Stomach (tissue), 9 donors: Measurements from ENCODE around the gene GRIA3. TPM values are rescaled to one million over a fixed set of nuclear protein-coding genes. Genes with fewer than 3 reads are reported as not detected.

Experiments
- DNase-seq, 2 donors: peaks; one replicate each; pipeline versions ENCODE4 v3.0.0 to v3.0.0-alpha.2; 2013 to 2019
- H3K27ac ChIP-seq, 5 donors: fragments of 200-600 bp in 4 of 5; sonication (generic) in 4 of 5; one replicate each; pipeline ENCODE4 v1.5.1; 2013 to 2019; ENCODE audit warnings: mild to moderate bottlenecking in 1 of 5, moderate library complexity in 1 of 5
- H3K27me3 ChIP-seq, 3 donors: fragments of 200-600 bp; sonication (generic); one replicate each; pipeline ENCODE4 v1.5.1; 2017 to 2019; ENCODE audit warnings: mixed run types in 1 of 3
- H3K36me3 ChIP-seq, 4 donors: fragments of 200-600 bp; sonication (generic); 1 replicate in 3 of 4; 2 replicates in 1 of 4; pipeline ENCODE4 v1.5.1; 2016 to 2019
- H3K4me1 ChIP-seq, 4 donors: fragments of 200-600 bp; sonication (generic); one replicate each; pipeline ENCODE4 v1.5.1; 2016 to 2019
- H3K4me3 ChIP-seq, 4 donors: fragments of 200-600 bp; sonication (generic) in 3 of 4; one replicate each; pipeline ENCODE4 v1.5.1; 2016 to 2019; ENCODE audit warnings: mild to moderate bottlenecking in 1 of 4
- H3K9me3 ChIP-seq, 4 donors: fragments of 200-600 bp; sonication (generic); one replicate each; pipeline ENCODE4 v1.5.1; 2016 to 2019
- CTCF ChIP-seq, 7 experiments: fragments of 450-650 bp in 4 of 7; fragments of 200-600 bp in 3 of 7; sonication (generic) in 3 of 7; IDR thresholded peaks; one replicate each; pipeline ENCODE4 v1.5.1; 2016 to 2019; ENCODE audit warnings: antibody characterized with exemption in 7 of 7, control low read depth in 2 of 7, mild to moderate bottlenecking in 1 of 7
- EP300 ChIP-seq: sonication (generic); formaldehyde crosslinking; IDR thresholded peaks from one replicate; pipeline ENCODE4 v1.6.1; 2017; ENCODE audit warnings: antibody characterized with exemption
- POLR2A ChIP-seq, 4 donors: fragments of 450-650 bp; IDR thresholded peaks; one replicate each; pipeline ENCODE4 v1.6.1; 2016; ENCODE audit warnings: antibody characterized with exemption in 4 of 4, control low read depth in 2 of 4, mild to moderate bottlenecking in 1 of 4, moderate library complexity in 1 of 4
- POLR2AphosphoS5 ChIP-seq, 3 donors: sonication (generic); formaldehyde crosslinking; IDR thresholded peaks; one replicate each; pipeline ENCODE4 v1.6.1; 2016; ENCODE audit warnings: antibody characterized with exemption in 3 of 3
- WGBS, 5 donors: extraction: QIAGEN DNeasy Blood & Tissue Kit in 3 of 5; methylation state at CpG; one replicate each; pipeline versions ENCODE4 v1.1.5 to v1.1.7; 2013 to 2018; 5-methylcytosine and 5-hydroxymethylcytosine counted together
- intact Hi-C: fragments of 100-400 bp; cut with DNase I; formaldehyde crosslinking; loops from one replicate; pipeline ENCODE4 v1.15.1; 2023; ENCODE audit warnings: low total_unique reads
- polyA plus RNA-seq, 3 donors: library from polyadenylated mRNA; stranded (reverse); fragments of 200-250 nt; gene quantifications; one replicate each; pipeline ENCODE4 v1.2.3, GENCODE V29; 2013
- total RNA-seq, 5 donors: library from RNA; depleted of rRNA; stranded (reverse); fragments of >200 nt; gene quantifications; one replicate each; pipeline versions ENCODE4 v1.1.0 to v1.2.3, GENCODE V29; 2014 to 2016
- donor health status: healthy with polysubstance abuse.
- donor health status: Bipolar disorder and iron deficiency.
- donor health status: healthy.

GRIA3 gene
- total and polyA plus RNA-seq, 8 donors = 0.87 to 4.7 (median 2.1) TPM; not detected in 3

GRCh38 chrX:123340696-123341095 lies 156.6 kb downstream of the GRIA3 start:
- intact Hi-C loops = no loop called here
- DNase-seq = peak in 1 of 2 donors; percentile 6
- no peak overlapping the region for H3K4me3 ChIP-seq
- H3K27ac ChIP-seq = no peak overlapping the region
- H3K36me3 ChIP-seq = no peaks in the 10 kb centered on the region
- 16 to 26% (median 21%) methylated on average over 3 of the region's 3 CpGs for WGBS, 5 donors
- TF ChIP-seq EP300 = no peak
- no peak for TF ChIP-seq CTCF (IDR thresholded peaks at IDR 0.05)
- TF ChIP-seq POLR2AphosphoS5 (IDR thresholded peaks at IDR 0.05) = no peak
- TF ChIP-seq POLR2A (IDR thresholded peaks at IDR 0.05) = no peak
- H3K9me3 ChIP-seq = no peaks in the 10 kb centered on the region
- no peaks in the 10 kb centered on the region for H3K27me3 ChIP-seq
- H3K4me1 ChIP-seq = no peaks in the 10 kb centered on the region

DNA sequence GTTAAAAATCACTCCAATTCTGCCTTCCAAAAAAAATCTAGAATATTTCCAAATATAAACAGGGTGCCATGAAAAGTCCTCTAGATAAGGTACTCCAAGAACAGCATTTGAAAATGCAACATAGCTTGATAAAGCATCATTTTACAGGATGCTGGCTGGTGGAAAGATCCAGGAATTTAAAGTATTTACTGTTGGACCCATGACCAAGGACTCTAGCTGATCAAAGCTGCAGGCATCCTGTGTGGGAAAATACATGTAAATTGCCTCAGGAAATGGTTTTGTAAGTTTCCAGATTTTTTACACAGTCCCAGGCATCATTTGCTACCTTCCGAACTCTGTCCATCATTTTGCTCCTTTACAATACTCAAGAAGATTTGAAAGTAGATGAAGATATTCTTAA lies 164.4 kb downstream of the GRIA3 start:
- no peak for DNase-seq
- H3K36me3 ChIP-seq = no peaks in the 10 kb centered on the region
- no peaks in the 10 kb centered on the region for H3K27me3 ChIP-seq
- no peaks in the 10 kb centered on the region for H3K4me1 ChIP-seq
- no peak overlapping the region for H3K27ac ChIP-seq
- no peak overlapping the region for H3K4me3 ChIP-seq
- no peaks in the 10 kb centered on the region for H3K9me3 ChIP-seq
- WGBS, 5 donors = 86 to 98% (median 96%) methylated on average over 1 of the region's 1 CpG
- TF ChIP-seq CTCF (IDR thresholded peaks at IDR 0.05) (no peak), POLR2AphosphoS5 (IDR thresholded peaks at IDR 0.05) (no peak), POLR2A (IDR thresholded peaks at IDR 0.05) (no peak), EP300 (no peak)
- intact Hi-C loops = no loop called here

DNA sequence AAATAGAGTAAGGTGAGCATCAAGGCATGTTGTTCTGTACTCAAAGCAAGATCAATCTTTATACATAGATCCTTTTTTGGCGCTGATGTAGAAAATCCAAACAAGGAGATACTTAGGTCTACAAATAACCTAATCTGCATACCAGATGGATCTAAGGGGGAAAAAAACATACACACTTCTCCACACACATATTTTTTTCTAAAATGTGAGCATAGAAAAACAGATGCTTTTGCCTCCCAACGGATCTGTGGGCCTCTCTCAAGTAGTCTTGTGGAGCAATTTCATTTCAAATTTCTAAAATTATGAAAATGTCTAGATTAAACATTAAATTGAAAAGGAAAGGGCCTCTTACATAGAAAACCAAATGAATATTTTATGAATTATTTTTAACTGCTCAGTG lies 166.1 kb downstream of the GRIA3 start:
- H3K27me3 ChIP-seq = no peaks in the 10 kb centered on the region
- no peak overlapping the region for H3K4me3 ChIP-seq
- H3K4me1 ChIP-seq = no peaks in the 10 kb centered on the region
- no peaks in the 10 kb centered on the region for H3K9me3 ChIP-seq
- no peak for DNase-seq
- H3K36me3 ChIP-seq = no peaks in the 10 kb centered on the region
- no peak overlapping the region for H3K27ac ChIP-seq
- intact Hi-C loops = no loop called here
- TF ChIP-seq EP300 = no peak
- no peak for TF ChIP-seq POLR2AphosphoS5 (IDR thresholded peaks at IDR 0.05)
- no peak for TF ChIP-seq CTCF (IDR thresholded peaks at IDR 0.05)
- no peak for TF ChIP-seq POLR2A (IDR thresholded peaks at IDR 0.05)
- 56 to 88% (median 72%) methylated on average over 2 of the region's 2 CpGs for WGBS, 5 donors

- H3K4me1 ChIP-seq = no peaks in the 10 kb centered on the region
- intact Hi-C loops = no loop called here
- no peaks in the 10 kb centered on the region for H3K9me3 ChIP-seq
- no peak overlapping the region for H3K4me3 ChIP-seq
- H3K27ac ChIP-seq = no peak overlapping the region
- no peaks in the 10 kb centered on the region for H3K27me3 ChIP-seq
- no peak for TF ChIP-seq POLR2A (IDR thresholded peaks at IDR 0.05)
- DNase-seq = no peak
- H3K36me3 ChIP-seq = no peaks in the 10 kb centered on the region
Observed at GRCh38 chrX:123357941-123358340, 173.9 kb downstream of the GRIA3 start.

- no peak for TF ChIP-seq EP300
- TF ChIP-seq CTCF (IDR thresholded peaks at IDR 0.05) = no peak
- no peak for TF ChIP-seq POLR2AphosphoS5 (IDR thresholded peaks at IDR 0.05)
- TF ChIP-seq POLR2A (IDR thresholded peaks at IDR 0.05) = no peak
- Histone ChIP-seq H3K27me3 (no peaks in the 10 kb centered on the region), H3K27ac (no peak overlapping the region), H3K9me3 (no peaks in the 10 kb centered on the region), H3K4me1 (no peaks in the 10 kb centered on the region), H3K4me3 (no peak overlapping the region), H3K36me3 (no peaks in the 10 kb centered on the region)
- DNase-seq = no peak
- WGBS, 5 donors = 70 to 90% (median 82%) methylated on average over 4 of the region's 4 CpGs
- intact Hi-C loops = no loop called here
Observed at GRCh38 chrX:123358457-123358856, 174.4 kb downstream of the GRIA3 start.
